ENCODE results near the gene TRABD2B.

TRABD2B gene

GRCh38 chr1:47766832-47767740 is 230.1 kb downstream of the TRABD2B start:
- FAIRE-seq (no peak), DNase-seq (ENCODE audit: insufficient read length, low spot score) (no peak)
- no peak for TF ChIP-seq CTCF (IDR thresholded peaks at IDR 0.05; ENCODE audit: insufficient read depth, missing control alignments)

DNA sequence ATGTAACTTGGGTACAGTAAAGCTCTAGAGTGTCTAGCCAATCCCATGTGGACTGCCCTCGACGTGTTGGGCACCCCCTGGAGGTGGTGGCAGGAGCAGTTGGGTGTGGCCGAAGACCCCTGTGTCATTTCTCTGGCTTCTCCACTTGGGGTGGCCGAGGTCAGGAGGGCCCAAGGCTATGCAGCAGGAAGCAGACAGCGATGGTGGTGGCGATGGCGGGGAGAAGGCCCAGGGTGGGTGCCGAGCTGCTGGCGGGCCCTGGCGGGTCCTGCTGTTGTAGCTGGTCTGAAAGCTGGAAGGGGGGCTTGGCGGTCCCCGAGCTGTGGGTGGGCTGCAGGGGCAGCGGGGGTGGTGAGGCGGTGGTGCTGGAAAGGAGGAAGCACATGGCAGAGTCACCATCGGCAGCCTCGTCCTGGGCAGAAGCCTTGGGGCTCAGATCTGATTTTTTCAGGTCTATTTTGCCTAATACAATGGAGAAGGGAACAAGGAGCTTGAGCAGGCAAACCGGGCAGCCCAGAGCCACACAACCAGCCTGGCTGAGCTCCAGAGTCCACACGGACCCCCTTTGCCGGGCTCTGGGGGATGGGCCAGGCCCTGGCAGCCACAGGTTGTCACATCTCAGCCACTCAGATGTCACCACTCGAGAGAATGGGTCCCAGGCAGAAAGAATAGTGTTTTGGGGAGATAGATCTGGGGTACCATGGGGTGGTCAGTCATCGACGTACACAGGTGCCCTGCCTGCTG is 231.3 kb downstream of the TRABD2B start:
- no peak for TF ChIP-seq CTCF (IDR thresholded peaks at IDR 0.05; ENCODE audit: insufficient read depth, missing control alignments)
- FAIRE-seq (no peak), DNase-seq (ENCODE audit: insufficient read length, low spot score) (no peak)

DNA sequence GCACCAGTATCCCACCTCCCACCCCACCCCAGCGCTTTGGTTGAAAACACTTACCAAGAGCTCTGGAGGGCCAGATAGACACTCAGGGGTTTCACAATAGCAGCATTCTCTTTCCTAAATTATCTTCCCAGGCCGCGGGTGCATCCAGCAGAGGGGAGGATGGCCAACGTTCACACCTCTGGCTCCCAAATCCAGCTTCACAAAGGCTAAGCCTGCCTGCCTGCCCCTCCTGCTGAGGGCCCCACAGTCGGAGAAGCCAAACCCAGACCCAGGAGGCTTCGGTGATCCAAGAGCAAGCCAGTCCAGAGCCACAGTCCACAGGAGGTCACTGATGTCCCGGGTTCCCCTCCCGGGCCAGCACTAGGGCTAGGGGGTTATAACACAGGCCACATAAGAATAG is 231.9 kb downstream of the TRABD2B start:
- DNase-seq (ENCODE audit: insufficient read length, low spot score) (no peak), FAIRE-seq (no peak)
- no peak for TF ChIP-seq CTCF (IDR thresholded peaks at IDR 0.05; ENCODE audit: insufficient read depth, missing control alignments)

- FAIRE-seq (no peak), DNase-seq (ENCODE audit: insufficient read length, low spot score) (no peak)
- TF ChIP-seq CTCF (IDR thresholded peaks at IDR 0.05; ENCODE audit: insufficient read depth, missing control alignments) = no peak
Measured at GRCh38 chr1:47764461-47765046, 232.6 kb downstream of the TRABD2B start.

- TF ChIP-seq CTCF (IDR thresholded peaks at IDR 0.05; ENCODE audit: insufficient read depth, missing control alignments) = no peak
- DNase-seq (ENCODE audit: insufficient read length, low spot score) = no peak
- FAIRE-seq = no peak
Measured at GRCh38 chr1:47763591-47764171, 233.5 kb downstream of the TRABD2B start.

DNA sequence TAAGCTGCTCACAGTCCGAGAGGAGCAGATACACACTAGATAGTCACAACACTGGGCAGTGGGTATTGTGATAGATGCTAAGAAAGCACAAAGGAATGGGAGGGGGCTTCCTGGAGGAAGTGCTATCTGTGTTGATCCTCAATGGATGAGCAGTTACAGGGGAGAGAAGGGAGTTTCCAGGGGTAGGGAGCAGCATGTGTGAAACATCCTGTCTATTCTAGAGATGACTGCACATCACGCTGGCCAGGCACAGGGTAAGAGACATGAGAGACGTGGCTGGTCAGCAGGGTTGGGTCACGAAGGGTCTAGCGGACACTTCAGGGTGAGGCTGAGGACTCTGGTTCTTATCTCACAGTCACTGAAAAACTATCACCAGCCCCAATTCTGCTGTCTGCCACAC is 235.2 kb downstream of the TRABD2B start:
- TF ChIP-seq CTCF (IDR thresholded peaks at IDR 0.05; ENCODE audit: insufficient read depth, missing control alignments) = no peak
- DNase-seq (ENCODE audit: insufficient read length, low spot score) (no peak), FAIRE-seq (no peak)

Measured in D721Med (cell line).